ENCODE results near the gene ASTN2.

- no peak for TF ChIP-seq POLR2A (IDR thresholded peaks at IDR 0.05; ENCODE audit: low read depth, low read length)
- no peak for TF ChIP-seq BHLHE40 (IDR thresholded peaks at IDR 0.05; ENCODE audit: borderline replicate concordance in 1 of 2, low read depth in 2 of 2, low read length in 1 of 2)
Observed at GRCh38 chr9:117354244-117354847, 60.5 kb downstream of the ASTN2 start.
